NCI-H446 treated with DMSO at 0.1 percent for 48 hours (cell line): ENCODE data around the gene SPINK9.

Experiments
- DNase-seq: peaks from one replicate; lab custom pipeline; 2025; lab: John Stamatoyannopoulos, UW

SPINK9 gene

GRCh38 chr5:148368299-148368698, 32.9 kb downstream of the SPINK9 start:
- no peak for DNase-seq

- DNase-seq: no peak
Observed at GRCh38 chr5:148372166-148372725, 36.9 kb downstream of the SPINK9 start.

- DNase-seq: no peak
Observed at GRCh38 chr5:148372893-148373292, 37.5 kb downstream of the SPINK9 start.

- peak; percentile 10 for DNase-seq
Observed at GRCh38 chr5:148374690-148375360, 39.5 kb downstream of the SPINK9 start.

- no peak for DNase-seq
Observed at GRCh38 chr5:148376198-148376597, 40.8 kb downstream of the SPINK9 start.

- DNase-seq: no peak
Observed at GRCh38 chr5:148378670-148379069, 43.3 kb downstream of the SPINK9 start.

GRCh38 chr5:148379340-148379739, 44.0 kb downstream of the SPINK9 start:
- no peak for DNase-seq

- no peak for DNase-seq
Observed at GRCh38 chr5:148381906-148382305, 46.5 kb downstream of the SPINK9 start.

- no peak for DNase-seq
Observed at GRCh38 chr5:148382961-148383360, 47.6 kb downstream of the SPINK9 start.

GRCh38 chr5:148383564-148384379, 48.4 kb downstream of the SPINK9 start, which contains the start of gene FBXO38:
FBXO38 (plus strand) TSS chr5:148383958; CDS start chr5:148394777, 10,819 bp downstream.
- DNase-seq: peak; percentile 91

- DNase-seq: no peak
Observed at GRCh38 chr5:148384380-148384737, 49.0 kb downstream of the SPINK9 start.

- DNase-seq: no peak
Observed at GRCh38 chr5:148385094-148385493, 49.7 kb downstream of the SPINK9 start.

GRCh38 chr5:148386041-148386440, 50.7 kb downstream of the SPINK9 start:
- DNase-seq: no peak

GRCh38 chr5:148387325-148387724, 52.0 kb downstream of the SPINK9 start:
- DNase-seq: no peak

GRCh38 chr5:148388696-148389095, 53.3 kb downstream of the SPINK9 start:
- no peak for DNase-seq
